H1 (cell line): Measurements from ENCODE around the gene SSRP1. TPM values are rescaled to one million over a fixed set of nuclear protein-coding genes. Genes with fewer than 3 reads are reported as not detected.

Experiments
- ASH2L ChIP-seq: fragments of 200-600, 300-600 bp; sonication (generic); IDR thresholded peaks from one replicate; pipeline ENCODE4 v1.7.1; 2017; ENCODE audit warnings: low read length
- ATF2 ChIP-seq: IDR thresholded peaks from 2 replicates; pipeline ENCODE4 v1.6.1; 2012; ENCODE audit warnings: low read length, inconsistent platforms
- CBX8 ChIP-seq: fragments of 300-800, 300-1000 bp; sonication (generic); IDR thresholded peaks from 2 replicates; pipeline ENCODE4 v1.7.1; 2016; ENCODE audit warnings: low read depth, low read length, borderline replicate concordance
- CEBPB ChIP-seq: IDR thresholded peaks from 2 replicates; pipeline ENCODE4 v1.6.1; 2012; ENCODE audit warnings: low read depth, low read length
- CREB1 ChIP-seq: IDR thresholded peaks from 2 replicates; pipeline ENCODE4 v1.6.1; 2012; ENCODE audit warnings: inconsistent platforms
- EGR1 ChIP-seq: IDR thresholded peaks from 2 replicates; pipeline ENCODE4 v1.6.1; 2011; ENCODE audit warnings: low read depth, low read length, borderline replicate concordance
- GABPA ChIP-seq: IDR thresholded peaks from 2 replicates; pipeline ENCODE4 v1.6.1; 2011; ENCODE audit warnings: mild to moderate bottlenecking, low read length, moderate library complexity, borderline replicate concordance; ENCODE audit not compliant: insufficient read depth
- GTF2F1 ChIP-seq: IDR thresholded peaks from 2 replicates; pipeline ENCODE4 v1.6.1; 2012; ENCODE audit warnings: low read depth, low read length, improper control_type of control experiment, borderline replicate concordance
- KDM4A ChIP-seq: IDR thresholded peaks from one replicate; pipeline ENCODE4 v1.7.1; 2012; ENCODE audit warnings: low read depth, mild to moderate bottlenecking, moderate library complexity, low read length, inconsistent platforms; ENCODE audit not compliant: severe bottlenecking
- POLR2A ChIP-seq, 2 experiments: IDR thresholded peaks; 1 replicate in 1 of 2; 2 replicates in 1 of 2; pipeline ENCODE4 v1.6.1; 2011; ENCODE audit warnings: low read depth in 2 of 2, low read length in 2 of 2, mild to moderate bottlenecking in 2 of 2; ENCODE audit errors: control extremely low read depth in 1 of 2
- RAD21 ChIP-seq, 2 experiments: IDR thresholded peaks in 1 of 2; conservative IDR thresholded peaks in 1 of 2; 2 replicates each; pipeline ENCODE4 v1.6.1; 2011; ENCODE audit warnings: low read depth in 2 of 2, low read length in 2 of 2, improper control_type of control experiment in 1 of 2, inconsistent platforms in 1 of 2, mild to moderate bottlenecking in 1 of 2, moderate library complexity in 1 of 2
- RNF2 ChIP-seq: fragments of 200-900, 300-1000 bp; sonication (generic); IDR thresholded peaks from 2 replicates; pipeline ENCODE4 v1.7.1; 2016; ENCODE audit warnings: borderline replicate concordance, low read depth, mild to moderate bottlenecking, antibody characterized with exemption, low read length; ENCODE audit not compliant: poor library complexity, severe bottlenecking; ENCODE audit errors: missing control alignments
- SP1 ChIP-seq: IDR thresholded peaks from 2 replicates; pipeline ENCODE4 v1.6.1; 2011; ENCODE audit warnings: low read depth, low read length
- SRF ChIP-seq: IDR thresholded peaks from 2 replicates; pipeline ENCODE4 v1.6.1; 2011; ENCODE audit warnings: mild to moderate bottlenecking, low read depth, low read length, moderate library complexity
- TAF1 ChIP-seq: IDR thresholded peaks from 2 replicates; pipeline ENCODE4 v1.6.1; 2011; ENCODE audit warnings: mild to moderate bottlenecking, low read depth, low read length
- TBP ChIP-seq: IDR thresholded peaks from 2 replicates; pipeline ENCODE4 v1.6.1; 2011; ENCODE audit warnings: low read depth, low read length, improper control_type of control experiment
- TCF12 ChIP-seq: IDR thresholded peaks from 2 replicates; pipeline ENCODE4 v1.6.1; 2011; ENCODE audit warnings: low read depth, mild to moderate bottlenecking, low read length
- ZNF274 ChIP-seq: IDR thresholded peaks from 2 replicates; pipeline ENCODE4 v1.7.0; 2012; ENCODE audit warnings: low read length, borderline replicate concordance; ENCODE audit errors: extremely low read depth
- polyA plus RNA-seq, 7 experiments: library from polyadenylated mRNA; depleted of rRNA in 3 of 7; stranded (reverse) in 5 of 7; unstranded in 2 of 7; fragments of >200 nt in 5 of 7; fragments of 200-250 nt in 2 of 7; gene quantifications; 1 replicate in 5 of 7; 2 replicates in 1 of 7; 4 replicates in 1 of 7; pipeline versions ENCODE4 v1.2.1 to v1.2.3, GENCODE V29; 2011 to 2013; ENCODE audit warnings: missing spikeins in 2 of 7, mixed read lengths in 2 of 7
- total RNA-seq: library from RNA; stranded (reverse); fragmentation: NEBNext Ultra II Directional; extraction: Animal tissue kit (Norgen Biotek cat#: 25700); gene quantifications from 2 replicates; pipeline ENCODE4 v1.2.1, GENCODE V29; 2021
- TF ChIP-seq, protein P1 (sequence below): IDR thresholded peaks from 2 replicates; pipeline ENCODE4 v1.6.1; 2011; ENCODE audit warnings: low read depth, mild to moderate bottlenecking, low read length; ENCODE audit not compliant: insufficient read depth

Gene SSRP1
- total and polyA plus RNA-seq, 2 of the 8 experiments (the other 6 are each of a cell fraction or from before 2014, with no cell fraction given), result 259 to 281 TPM

DNA sequence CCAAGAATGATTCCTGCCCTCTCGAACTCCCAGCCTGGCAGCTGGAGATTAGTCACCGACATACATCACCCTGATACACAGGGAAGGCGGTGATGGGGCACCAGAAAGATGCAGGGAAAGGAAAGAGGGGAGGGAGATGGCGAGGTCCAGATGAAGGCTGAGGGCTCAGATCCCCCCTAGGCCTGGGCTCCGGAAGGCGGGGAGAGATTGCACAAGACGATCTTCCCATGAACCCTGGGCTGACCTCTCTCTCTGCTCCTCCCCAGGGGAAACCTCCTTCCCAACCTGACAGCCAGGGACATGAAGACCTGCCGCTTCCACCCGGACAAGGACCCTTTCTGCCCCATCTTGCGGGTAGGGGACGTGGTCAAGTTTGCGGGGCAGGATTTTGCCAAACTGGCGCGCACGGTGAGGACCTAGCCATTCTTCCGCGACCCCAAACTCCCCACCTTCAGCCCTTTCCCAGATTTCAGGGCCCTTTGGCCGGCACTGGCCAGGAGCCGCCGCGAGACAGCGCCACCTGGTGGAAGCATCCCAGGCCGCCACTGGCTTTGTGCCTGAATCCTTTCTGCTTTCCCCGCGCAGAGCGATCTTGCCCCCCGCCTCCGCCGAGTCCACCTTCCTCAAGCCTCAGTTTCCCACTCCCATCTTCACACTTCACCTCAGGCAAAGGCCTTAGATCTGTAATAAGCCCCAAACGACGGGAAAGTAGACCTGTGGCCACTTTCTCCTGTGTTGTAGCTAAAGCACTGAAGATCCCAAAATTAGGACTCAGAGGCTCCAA lies 14.0 kb upstream of the SSRP1 start (continued):
- TF ChIP-seq TBP, result 0 out of 2 replicates have a peak, but pooled peaks have one; percentile 21
- no peak for TF ChIP-seq SP1
- peak; percentile 25 for TF ChIP-seq KDM4A
- peak; percentile 93 for TF ChIP-seq CEBPB
- TF ChIP-seq GABPA, result no peak
- no peak for TF ChIP-seq ZNF274
- peak in 1 of 2 experiments; percentile 35; a peak in 1 of 3 replicates for TF ChIP-seq POLR2A (IDR thresholded peaks at IDR 0.05; ENCODE audit: control extremely low read depth in 1 of 2, low read depth in 2 of 2, low read length in 2 of 2)
- no peak; the same call in 1 of the 2 replicates for TF ChIP-seq CREB1
- peak; percentile 41 to 53 for TF ChIP-seq RAD21 (IDR thresholded peaks at IDR 0.05 in 1 of 2, conservative IDR thresholded peaks at IDR 0.05 in 1 of 2; ENCODE audit: low read depth in 2 of 2, low read length in 2 of 2)
- peak; percentile 72 for TF ChIP-seq ASH2L
- 0 out of 2 replicates have a peak, but pooled peaks have one; percentile 21 for TF ChIP-seq TAF1
- TF ChIP-seq, protein P1, sequence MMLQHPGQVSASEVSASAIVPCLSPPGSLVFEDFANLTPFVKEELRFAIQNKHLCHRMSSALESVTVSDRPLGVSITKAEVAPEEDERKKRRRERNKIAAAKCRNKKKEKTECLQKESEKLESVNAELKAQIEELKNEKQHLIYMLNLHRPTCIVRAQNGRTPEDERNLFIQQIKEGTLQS, result no peak
- no peak for TF ChIP-seq EGR1
- TF ChIP-seq GTF2F1, result no peak
- no peak for TF ChIP-seq RNF2
- TF ChIP-seq TCF12, result no peak
- 0 out of 2 replicates have a peak, but pooled peaks have one; percentile 1 for TF ChIP-seq SRF
- no peak for TF ChIP-seq ATF2
- TF ChIP-seq CBX8, result no peak
